GM12874 (cell line): ENCODE measurements around the gene HOXC5.

Source experiments
- CTCF ChIP-seq: IDR thresholded peaks from 2 replicates; pipeline ENCODE4 v1.5.1; 2011; ENCODE audit warnings: low read depth, mild to moderate bottlenecking, control low read depth, low read length, moderate library complexity; ENCODE audit not compliant: insufficient read depth

Gene HOXC5

GRCh38 chr12:54006559-54007220 is 26.2 kb upstream of the HOXC5 start:
- TF ChIP-seq CTCF: no peak

GRCh38 chr12:54007538-54008259 is 25.2 kb upstream of the HOXC5 start:
- TF ChIP-seq CTCF: no peak

GRCh38 chr12:54008260-54008552 is 24.6 kb upstream of the HOXC5 start:
- no peak for TF ChIP-seq CTCF

- no peak for TF ChIP-seq CTCF
Observed at GRCh38 chr12:54009171-54010052, 23.4 kb upstream of the HOXC5 start.

GRCh38 chr12:54010053-54010971 is 22.5 kb upstream of the HOXC5 start:
- TF ChIP-seq CTCF: no peak

- no peak for TF ChIP-seq CTCF
Observed at GRCh38 chr12:54010972-54011664, 21.7 kb upstream of the HOXC5 start.
